GM12891 (cell line): ENCODE data around the gene NCAM1.
A peak's percentile ranks its signal among the peaks of the same experiment; 100 is the strongest.
"Not testable (repeated sequence)": the region's sequence is repeated elsewhere in the genome, so short reads cannot be mapped to it uniquely, and the experiment has no call there.

ENCODE experiments used
- DNase-seq: peaks from one replicate; pipeline ENCODE4 v3.0.0; 2011; ENCODE audit warnings: low spot score; ENCODE audit not compliant: insufficient read length
- FAIRE-seq: peaks from 2 replicates; lab custom pipeline; 2011; peaks lifted over from hg19 to GRCh38; lab: Jason Lieb, UNC
- PAX5 ChIP-seq: IDR thresholded peaks from 2 replicates; pipeline ENCODE4 v1.6.1; 2011; ENCODE audit warnings: low read length, moderate library complexity, mild to moderate bottlenecking; ENCODE audit not compliant: insufficient read depth, severe bottlenecking
- POLR2A ChIP-seq: IDR thresholded peaks from 2 replicates; pipeline ENCODE4 v1.6.1; 2011; ENCODE audit warnings: low read depth, low read length, control low read depth
- POLR2AphosphoS5 ChIP-seq: IDR thresholded peaks from 2 replicates; pipeline ENCODE4 v1.6.1; 2011; ENCODE audit warnings: low read depth, low read length, control low read depth
- POU2F2 ChIP-seq: IDR thresholded peaks from 2 replicates; pipeline ENCODE4 v1.6.1; 2011; ENCODE audit warnings: low read depth, mild to moderate bottlenecking, control low read depth, low read length, moderate library complexity
- SPI1 ChIP-seq: IDR thresholded peaks from 2 replicates; pipeline ENCODE4 v1.6.1; 2011; ENCODE audit warnings: low read depth, low read length, control low read depth
- TAF1 ChIP-seq: IDR thresholded peaks from 2 replicates; pipeline ENCODE4 v1.6.1; 2011; ENCODE audit warnings: low read depth, low read length, control low read depth

Gene NCAM1

GRCh38 chr11:113283881-113284280 is 322.7 kb downstream of the NCAM1 start:
- DNase-seq (no peak), FAIRE-seq (no peak)
- no peak for TF ChIP-seq POLR2A
- TF ChIP-seq SPI1, result no peak
- no peak for TF ChIP-seq POLR2AphosphoS5
- no peak for TF ChIP-seq PAX5
- TF ChIP-seq TAF1, result no peak
- no peak for TF ChIP-seq POU2F2

GRCh38 chr11:113286009-113286408 is 324.8 kb downstream of the NCAM1 start:
- DNase-seq (no peak), FAIRE-seq (no peak)
- TF ChIP-seq POU2F2 (no peak), TAF1 (no peak), SPI1 (no peak), PAX5 (no peak), POLR2AphosphoS5 (no peak), POLR2A (no peak)

- no peak for FAIRE-seq
- no peak for DNase-seq
- no peak for TF ChIP-seq PAX5
- no peak for TF ChIP-seq TAF1
- TF ChIP-seq POU2F2, result no peak
- no peak for TF ChIP-seq SPI1
- no peak for TF ChIP-seq POLR2A
- no peak for TF ChIP-seq POLR2AphosphoS5
Observed at GRCh38 chr11:113286509-113287497, 325.6 kb downstream of the NCAM1 start.

GRCh38 chr11:113287801-113288200 is 326.6 kb downstream of the NCAM1 start:
- FAIRE-seq (no peak), DNase-seq (no peak)
- TF ChIP-seq POLR2A, result no peak
- no peak for TF ChIP-seq TAF1
- no peak for TF ChIP-seq SPI1
- no peak for TF ChIP-seq PAX5
- TF ChIP-seq POU2F2, result no peak
- no peak for TF ChIP-seq POLR2AphosphoS5

GRCh38 chr11:113288286-113288863 is 327.2 kb downstream of the NCAM1 start:
- DNase-seq, result no peak
- no peak for TF ChIP-seq POLR2AphosphoS5
- no peak for TF ChIP-seq SPI1
- TF ChIP-seq POU2F2, result no peak
- TF ChIP-seq POLR2A, result no peak
- TF ChIP-seq PAX5, result no peak
- no peak for FAIRE-seq

GRCh38 chr11:113289431-113290187 is 328.4 kb downstream of the NCAM1 start:
- FAIRE-seq, result peak; percentile 85
- no peak for TF ChIP-seq SPI1
- no peak for TF ChIP-seq POLR2AphosphoS5
- no peak for TF ChIP-seq TAF1
- peak; percentile 57; the same call in 1 of the 2 replicates for TF ChIP-seq POU2F2
- DNase-seq, result peak; percentile 46

GRCh38 chr11:113293936-113294335 is 332.7 kb downstream of the NCAM1 start:
- TF ChIP-seq PAX5, result no peak
- TF ChIP-seq TAF1, result no peak
- no peak for TF ChIP-seq SPI1
- TF ChIP-seq POLR2A, result no peak
- no peak for TF ChIP-seq POU2F2
- TF ChIP-seq POLR2AphosphoS5, result no peak
- FAIRE-seq, result no peak
- DNase-seq, result no peak

- FAIRE-seq, result no peak
- TF ChIP-seq POLR2A (no peak), POLR2AphosphoS5 (no peak), POU2F2 (no peak), SPI1 (no peak), PAX5 (no peak), TAF1 (no peak)
Observed at GRCh38 chr11:113295993-113296392, 334.8 kb downstream of the NCAM1 start.

GRCh38 chr11:113296447-113297205 is 335.4 kb downstream of the NCAM1 start:
- no peak for DNase-seq
- FAIRE-seq, result no peak
- no peak for TF ChIP-seq POLR2AphosphoS5
- TF ChIP-seq TAF1, result no peak
- no peak for TF ChIP-seq POLR2A
- TF ChIP-seq SPI1, result no peak
- TF ChIP-seq POU2F2, result no peak
- TF ChIP-seq PAX5, result no peak

More at GRCh38 chr11:113295993-113296392, 334.8 kb downstream of the NCAM1 start:
- DNase-seq, result no peak

GRCh38 chr11:113298496-113298895 is 337.3 kb downstream of the NCAM1 start:
- DNase-seq, FAIRE-seq: not testable (repeated sequence)
